Osteocyte (in vitro differentiated cells): ENCODE data around the gene ZNF207. TPM values are rescaled to one million over a fixed set of nuclear protein-coding genes. Genes with fewer than 3 reads are reported as not detected.
"Not testable (repeated sequence)": the region's sequence is repeated elsewhere in the genome, so short reads cannot be mapped to it uniquely, and the experiment has no call there.

Experiments used
- DNase-seq: peaks from one replicate; pipeline ENCODE4 v3.0.0; 2021; ENCODE audit warnings: mixed read lengths; ENCODE audit not compliant: unreplicated experiment; ENCODE audit errors: extremely low spot score
- H3K27ac Mint-ChIP-seq: one replicate; pipeline ENCODE4 v1.8.0; 2021; ENCODE audit warnings: mild to moderate bottlenecking, mixed read lengths; ENCODE audit not compliant: unreplicated experiment
- H3K27me3 Mint-ChIP-seq: one replicate; pipeline ENCODE4 v1.8.0; 2021; ENCODE audit warnings: mixed read lengths; ENCODE audit not compliant: unreplicated experiment
- H3K36me3 Mint-ChIP-seq: one replicate; pipeline ENCODE4 v1.8.0; 2021; ENCODE audit warnings: mixed read lengths; ENCODE audit not compliant: unreplicated experiment
- H3K4me1 Mint-ChIP-seq: one replicate; pipeline ENCODE4 v1.8.0; 2021; ENCODE audit warnings: mixed read lengths; ENCODE audit not compliant: unreplicated experiment
- H3K4me3 Mint-ChIP-seq: one replicate; pipeline ENCODE4 v1.8.0; 2021; ENCODE audit warnings: mild to moderate bottlenecking, moderate library complexity, mixed read lengths; ENCODE audit not compliant: unreplicated experiment
- H3K9me3 Mint-ChIP-seq: one replicate; pipeline ENCODE4 v1.8.0; 2021; ENCODE audit warnings: mixed read lengths; ENCODE audit not compliant: unreplicated experiment
- CTCF ChIP-seq: fragments of 200-600 bp; sonication (generic); IDR thresholded peaks from 2 replicates; pipeline ENCODE4 v1.5.0; 2021; ENCODE audit warnings: antibody characterized with exemption, mild to moderate bottlenecking, moderate library complexity
- total RNA-seq: library from RNA; stranded (reverse); gene quantifications from 2 replicates; pipeline ENCODE4 v1.2.1, GENCODE V29; 2021

The ZNF207 gene
- total RNA-seq, 1 donor from 2014 or later, result 153 TPM

- peak overlapping the region; percentile 3 for H3K27ac Mint-ChIP-seq
- no peak overlapping the region for H3K4me3 Mint-ChIP-seq
- no peaks in the 10 kb centered on the region for H3K27me3 Mint-ChIP-seq
- H3K9me3 Mint-ChIP-seq, result no peaks in the 10 kb centered on the region
- DNase-seq, result no peak
- H3K36me3 Mint-ChIP-seq, result peaks cover 13% of the 10 kb centered on the region
- no peak for TF ChIP-seq CTCF
- no peaks in the 10 kb centered on the region for H3K4me1 Mint-ChIP-seq
These were observed 43.9 kb downstream of the ZNF207 start for GRCh38 chr17:32393904-32394303.

- no peak overlapping the region for H3K4me3 Mint-ChIP-seq
These were observed 46.4 kb downstream of the ZNF207 start for GRCh38 chr17:32396343-32396742.

GRCh38 chr17:32398946-32399345, 49.0 kb downstream of the ZNF207 start:
- no peak for TF ChIP-seq CTCF
- no peak overlapping the region for H3K27ac Mint-ChIP-seq
- H3K27me3 Mint-ChIP-seq, result no peaks in the 10 kb centered on the region

More at GRCh38 chr17:32396343-32396742, 46.4 kb downstream of the ZNF207 start:
- no peaks in the 10 kb centered on the region for H3K4me1 Mint-ChIP-seq
- TF ChIP-seq CTCF, result no peak
- H3K9me3 Mint-ChIP-seq, result no peaks in the 10 kb centered on the region
- H3K27ac Mint-ChIP-seq, result no peak overlapping the region
- no peaks in the 10 kb centered on the region for H3K27me3 Mint-ChIP-seq
- H3K36me3 Mint-ChIP-seq, result peaks cover 8% of the 10 kb centered on the region
- DNase-seq, result no peak

GRCh38 chr17:32410085-32410484, 60.1 kb downstream of the ZNF207 start:
- not testable (repeated sequence) for H3K27me3 Mint-ChIP-seq, H3K4me3 Mint-ChIP-seq, H3K4me1 Mint-ChIP-seq, H3K36me3 Mint-ChIP-seq, H3K9me3 Mint-ChIP-seq, H3K27ac Mint-ChIP-seq, DNase-seq

More at GRCh38 chr17:32398946-32399345, 49.0 kb downstream of the ZNF207 start:
- peaks cover 4% of the 10 kb centered on the region for H3K36me3 Mint-ChIP-seq
- no peak overlapping the region for H3K4me3 Mint-ChIP-seq
- H3K4me1 Mint-ChIP-seq, result no peaks in the 10 kb centered on the region
- no peak for DNase-seq
- no peaks in the 10 kb centered on the region for H3K9me3 Mint-ChIP-seq

GRCh38 chr17:32426894-32427293, 76.9 kb downstream of the ZNF207 start:
- no peak for TF ChIP-seq CTCF
- Mint-ChIP-seq H3K4me3 (no peak overlapping the region), H3K4me1 (no peaks in the 10 kb centered on the region), H3K9me3 (peaks cover 3% of the 10 kb centered on the region), H3K36me3 (no peaks in the 10 kb centered on the region), H3K27me3 (no peaks in the 10 kb centered on the region), H3K27ac (no peak overlapping the region)
- no peak for DNase-seq

- H3K36me3 Mint-ChIP-seq, result no peaks in the 10 kb centered on the region
- H3K4me1 Mint-ChIP-seq, result peaks cover 2% of the 10 kb centered on the region
- DNase-seq, result no peak
- H3K9me3 Mint-ChIP-seq, result peaks cover 3% of the 10 kb centered on the region
- H3K4me3 Mint-ChIP-seq, result no peak overlapping the region
- H3K27me3 Mint-ChIP-seq, result no peaks in the 10 kb centered on the region
- TF ChIP-seq CTCF, result no peak
- H3K27ac Mint-ChIP-seq, result no peak overlapping the region
These were observed 79.6 kb downstream of the ZNF207 start for GRCh38 chr17:32429598-32429997.
